Measurements from ENCODE around the gene FAM227B. TPM values are rescaled to one million over a fixed set of nuclear protein-coding genes. Genes with fewer than 3 reads are reported as not detected.
A peak's percentile ranks its signal among the peaks of the same experiment; 100 is the strongest.

FAM227B gene
- total and polyA plus RNA-seq, 2 donors (not counting 1 experiment from before 2014, with no cell fraction given): 2.7 to 9.7 TPM

GRCh38 chr15:49495993-49496753 is 124.4 kb downstream of the FAM227B start:
- no peak for TF ChIP-seq CTCF (conservative IDR thresholded peaks at IDR 0.05 in 1 of 2, IDR thresholded peaks at IDR 0.05 in 1 of 2; ENCODE audit: low read depth in 1 of 2, low read length in 2 of 2)
- no peak for TF ChIP-seq EZH2 (IDR thresholded peaks at IDR 0.05; ENCODE audit: low read length, missing control alignments)
- Histone ChIP-seq H3K4me2 (ENCODE audit: extremely low read depth, insufficient read depth, low read length) (no peak overlapping the region), H3K27ac (ENCODE audit: insufficient read depth, low read length) (no peak overlapping the region), H3K36me3 (ENCODE audit: control insufficient read depth, insufficient read depth, low read length) (no peaks in the 10 kb centered on the region), H3K4me1 (ENCODE audit: control insufficient read depth, extremely low read depth, insufficient read depth, low read length) (peaks cover 13% of the 10 kb centered on the region), H4K20me1 (ENCODE audit: control insufficient read depth, extremely low read depth, insufficient read depth, low read length) (no peaks in the 10 kb centered on the region), H3K4me3 (replicated peaks in 1 of 4; ENCODE audit: control extremely low read depth in 1 of 4, insufficient read depth in 1 of 4, low read depth in 3 of 4, low read length in 4 of 4) (no peak overlapping the region), H3K9me3 (ENCODE audit: control insufficient read depth, insufficient read depth, low read depth, low read length) (no peaks in the 10 kb centered on the region), H2AFZ (ENCODE audit: low read length) (no peak overlapping the region), H3K9ac (ENCODE audit: insufficient read depth, low read length) (no peak overlapping the region), H3K27me3 (ENCODE audit: control insufficient read depth, insufficient read depth, low read length) (no peaks in the 10 kb centered on the region), H3K79me2 (ENCODE audit: control insufficient read depth, insufficient read depth, low read length) (no peaks in the 10 kb centered on the region)
- DNase-seq (ENCODE audit: low read depth in 2 of 2): peak; percentile 60 to 77

- H3K9ac ChIP-seq (ENCODE audit: insufficient read depth, low read length): no peak overlapping the region
- H3K79me2 ChIP-seq (ENCODE audit: control insufficient read depth, insufficient read depth, low read length): no peaks in the 10 kb centered on the region
- no peaks in the 10 kb centered on the region for H3K27me3 ChIP-seq (ENCODE audit: control insufficient read depth, insufficient read depth, low read length)
- H2AFZ ChIP-seq (ENCODE audit: low read length): no peak overlapping the region
- no peak overlapping the region for H3K27ac ChIP-seq (ENCODE audit: insufficient read depth, low read length)
- no peaks in the 10 kb centered on the region for H3K36me3 ChIP-seq (ENCODE audit: control insufficient read depth, insufficient read depth, low read length)
- H3K9me3 ChIP-seq (ENCODE audit: control insufficient read depth, insufficient read depth, low read depth, low read length): no peaks in the 10 kb centered on the region
- H3K4me1 ChIP-seq (ENCODE audit: control insufficient read depth, extremely low read depth, insufficient read depth, low read length): peaks cover 13% of the 10 kb centered on the region
- no peaks in the 10 kb centered on the region for H4K20me1 ChIP-seq (ENCODE audit: control insufficient read depth, extremely low read depth, insufficient read depth, low read length)
- TF ChIP-seq EZH2 (IDR thresholded peaks at IDR 0.05; ENCODE audit: low read length, missing control alignments): no peak
- no peak for TF ChIP-seq CTCF (conservative IDR thresholded peaks at IDR 0.05 in 1 of 2, IDR thresholded peaks at IDR 0.05 in 1 of 2; ENCODE audit: low read depth in 1 of 2, low read length in 2 of 2)
- H3K4me3 ChIP-seq (replicated peaks in 1 of 4; ENCODE audit: control extremely low read depth in 1 of 4, insufficient read depth in 1 of 4, low read depth in 3 of 4, low read length in 4 of 4): no peak overlapping the region
- peak in 1 of 2 donors; percentile 42 for DNase-seq (ENCODE audit: low read depth in 2 of 2)
- H3K4me2 ChIP-seq (ENCODE audit: extremely low read depth, insufficient read depth, low read length): no peak overlapping the region
Observed at GRCh38 chr15:49494842-49495241, 125.8 kb downstream of the FAM227B start.

GRCh38 chr15:49492830-49493229 is 127.8 kb downstream of the FAM227B start:
- Histone ChIP-seq H3K27ac (ENCODE audit: insufficient read depth, low read length) (peak overlapping the region; percentile 2), H3K9ac (ENCODE audit: insufficient read depth, low read length) (no peak overlapping the region), H4K20me1 (ENCODE audit: control insufficient read depth, extremely low read depth, insufficient read depth, low read length) (no peaks in the 10 kb centered on the region), H2AFZ (ENCODE audit: low read length) (no peak overlapping the region), H3K4me2 (ENCODE audit: extremely low read depth, insufficient read depth, low read length) (no peak overlapping the region), H3K36me3 (ENCODE audit: control insufficient read depth, insufficient read depth, low read length) (no peaks in the 10 kb centered on the region), H3K27me3 (ENCODE audit: control insufficient read depth, insufficient read depth, low read length) (no peaks in the 10 kb centered on the region), H3K79me2 (ENCODE audit: control insufficient read depth, insufficient read depth, low read length) (no peaks in the 10 kb centered on the region), H3K4me3 (replicated peaks in 1 of 4; ENCODE audit: control extremely low read depth in 1 of 4, insufficient read depth in 1 of 4, low read depth in 3 of 4, low read length in 4 of 4) (no peak overlapping the region), H3K9me3 (ENCODE audit: control insufficient read depth, insufficient read depth, low read depth, low read length) (no peaks in the 10 kb centered on the region), H3K4me1 (ENCODE audit: control insufficient read depth, extremely low read depth, insufficient read depth, low read length) (peaks cover 13% of the 10 kb centered on the region)
- TF ChIP-seq CTCF (conservative IDR thresholded peaks at IDR 0.05 in 1 of 2, IDR thresholded peaks at IDR 0.05 in 1 of 2; ENCODE audit: low read depth in 1 of 2, low read length in 2 of 2) (no peak), EZH2 (IDR thresholded peaks at IDR 0.05; ENCODE audit: low read length, missing control alignments) (no peak)
- peak; percentile 28 to 68 for DNase-seq (ENCODE audit: low read depth in 2 of 2)
